ENCODE results near the gene NPL. TPM values are rescaled to one million over a fixed set of nuclear protein-coding genes. Genes with fewer than 3 reads are reported as not detected.

Gene NPL
- 0.63 to 1.2 TPM (median 0.78 TPM) in 5 replicates for total RNA-seq (2022; extraction: Qiagen RNA extraction)

DNA sequence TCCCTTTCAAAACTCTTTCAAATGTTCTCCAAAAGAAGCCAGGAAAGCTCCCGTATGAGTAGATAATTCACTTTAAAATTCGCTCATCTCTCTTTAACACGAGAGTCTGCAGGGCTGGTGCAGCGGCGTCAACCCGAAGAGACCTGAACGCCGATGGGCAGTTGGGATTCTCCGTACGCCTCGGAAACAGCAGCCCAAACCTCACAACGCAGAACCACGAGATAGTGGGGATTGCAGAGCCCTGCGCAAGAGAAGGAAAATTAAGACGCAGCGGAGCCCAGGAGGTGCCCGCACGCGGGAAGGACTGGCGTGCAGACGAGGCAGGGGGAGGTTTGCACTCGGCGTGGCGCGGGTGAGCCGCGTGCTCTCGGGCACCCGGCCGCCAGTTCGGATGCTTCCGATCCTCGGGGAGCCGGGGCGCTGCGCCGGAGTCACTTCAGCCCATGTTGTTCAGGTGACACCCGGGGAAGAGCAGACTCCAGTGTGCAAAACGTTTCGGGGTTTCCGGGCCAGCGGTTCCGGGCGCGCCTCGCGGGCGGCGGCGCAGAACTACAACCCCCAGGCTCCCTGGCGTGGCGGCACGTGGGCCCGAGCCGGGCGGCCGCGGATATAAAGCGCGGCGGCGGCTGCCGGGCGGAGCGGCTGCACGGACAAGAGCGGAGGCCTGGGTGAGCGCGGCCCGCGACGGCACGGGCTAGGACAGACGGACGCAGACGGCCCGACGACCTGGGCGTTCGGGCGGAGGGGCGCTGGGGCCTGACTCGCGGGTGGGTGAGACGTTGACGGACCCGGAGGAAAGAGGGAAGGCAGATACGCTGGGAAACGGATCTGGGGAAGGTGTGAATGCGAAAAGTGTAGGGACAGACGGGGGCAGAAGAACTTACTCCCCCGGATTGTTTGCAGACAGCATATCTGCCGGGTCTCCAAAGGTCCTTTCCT lies at the start of gene NPL:
Gene NPL (plus strand): TSS at position 636 of the 939 bp plus-strand sequence. CDS start 4,599 bp downstream, outside the sequence.

DNA sequence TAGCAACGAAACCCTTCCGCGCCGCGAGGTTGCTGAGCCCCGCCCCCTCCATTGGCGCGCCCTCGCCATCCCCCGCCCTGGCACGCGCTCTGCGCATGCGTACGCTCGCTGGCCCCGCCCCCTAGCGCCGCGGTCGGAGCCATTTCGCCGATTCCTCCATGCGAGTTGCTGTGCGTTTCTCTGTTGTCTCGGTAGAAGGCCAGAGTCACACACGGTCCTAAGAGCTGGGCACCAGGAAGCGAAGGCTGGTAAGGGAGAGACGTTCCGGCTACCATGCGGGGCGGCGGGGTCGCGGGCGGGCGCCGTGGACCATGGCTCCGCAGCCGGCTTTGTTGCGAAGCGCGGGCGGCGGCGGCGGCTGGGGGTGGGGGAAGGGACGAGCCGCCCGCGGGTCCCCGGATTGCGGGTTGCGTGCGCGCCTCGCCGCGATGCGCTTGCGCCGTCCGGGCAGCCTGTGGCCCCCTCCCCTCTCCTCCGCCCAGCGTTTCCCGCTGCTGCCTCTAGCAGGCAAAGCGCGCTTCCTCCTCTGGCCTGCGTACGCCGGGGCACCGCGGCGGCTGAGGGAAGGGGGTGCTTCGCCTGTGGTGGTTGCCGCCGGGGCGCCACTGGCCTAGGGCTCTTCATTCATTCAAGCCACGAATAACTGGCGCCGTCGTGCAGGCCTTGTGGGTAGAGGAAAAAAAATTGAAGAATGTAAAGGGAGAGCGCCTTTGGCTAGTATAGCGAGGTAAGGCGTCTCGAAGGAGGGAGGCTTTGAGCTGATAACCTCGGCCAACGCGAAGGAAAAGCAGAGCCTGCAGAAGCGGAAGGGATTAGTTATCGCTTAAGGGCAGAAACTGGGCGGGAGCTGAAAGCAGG lies 49.9 kb downstream of the NPL start, which contains the start of gene DHX9:
Gene DHX9 (plus strand): TSS at position 139 of the 858 bp plus-strand sequence. CDS start 3,220 bp downstream, outside the sequence.

Other genes starting within 250 kb of the NPL start
- 1.5 to 2.2 TPM (median 2.1 TPM) in 5 replicates for gene RNASEL, start 200.5 kb upstream of the NPL start, total RNA-seq (2022; extraction: Qiagen RNA extraction)
- 0.16 to 0.21 TPM (median 0.18 TPM) in 5 replicates for gene RGS16, start 185.4 kb upstream of the NPL start, total RNA-seq (2022; extraction: Qiagen RNA extraction)
- gene RGS8, start 105.2 kb upstream of the NPL start, total RNA-seq (2022; extraction: Qiagen RNA extraction) = not detected in 5 replicates
- 164 to 174 TPM (median 169 TPM) in 5 replicates for gene DHX9, start 49.6 kb downstream of the NPL start, total RNA-seq (2022; extraction: Qiagen RNA extraction)
- gene SHCBP1L, start 163.4 kb downstream of the NPL start, total RNA-seq (2022; extraction: Qiagen RNA extraction) = not detected in 5 replicates
- gene LAMC1, start 233.6 kb downstream of the NPL start, total RNA-seq (2022; extraction: Qiagen RNA extraction) = 103 to 142 TPM (median 131 TPM) in 5 replicates